GM21526 (cell line): ENCODE measurements around the gene TESPA1.
A peak's percentile ranks its signal among the peaks of the same experiment; 100 is the strongest.
"Not testable (repeated sequence)": the region's sequence is repeated elsewhere in the genome, so short reads cannot be mapped to it uniquely, and the experiment has no call there.

Source experiments
- ATAC-seq: cut with Tn5 transposase; IDR thresholded peaks from one replicate; pipeline ENCODE4 v1.9.1; 2021; ENCODE audit warnings: moderate library complexity; ENCODE audit not compliant: unreplicated experiment, low FRiP score

TESPA1 gene

GRCh38 chr12:54986773-54987172 lies 2.2 kb upstream of the TESPA1 start:
- not testable (repeated sequence) for ATAC-seq

- ATAC-seq, result no peak
These were observed 943 bp downstream of the TESPA1 start for GRCh38 chr12:54983536-54984101.

DNA sequence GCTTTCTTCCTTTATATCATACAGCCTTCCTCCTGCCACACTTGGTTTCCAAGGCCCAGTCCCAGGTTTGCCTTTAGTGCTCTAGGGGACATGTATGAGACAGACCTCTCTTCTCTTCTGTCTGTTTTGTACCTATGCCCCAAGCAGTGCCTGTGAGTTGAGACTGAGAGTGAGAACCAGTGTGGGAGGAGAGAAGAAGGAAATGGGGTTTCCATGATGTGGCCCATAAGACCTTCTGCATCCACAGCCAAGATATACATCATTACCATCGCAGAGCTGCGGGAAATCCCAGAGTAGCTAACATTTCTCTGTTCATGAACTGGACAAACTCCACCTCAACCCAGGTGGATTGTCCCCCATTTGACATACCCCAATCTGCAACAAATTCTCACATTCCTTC lies 2.8 kb downstream of the TESPA1 start:
- ATAC-seq, result no peak

GRCh38 chr12:54980341-54980740 lies 4.2 kb downstream of the TESPA1 start:
- no peak for ATAC-seq

DNA sequence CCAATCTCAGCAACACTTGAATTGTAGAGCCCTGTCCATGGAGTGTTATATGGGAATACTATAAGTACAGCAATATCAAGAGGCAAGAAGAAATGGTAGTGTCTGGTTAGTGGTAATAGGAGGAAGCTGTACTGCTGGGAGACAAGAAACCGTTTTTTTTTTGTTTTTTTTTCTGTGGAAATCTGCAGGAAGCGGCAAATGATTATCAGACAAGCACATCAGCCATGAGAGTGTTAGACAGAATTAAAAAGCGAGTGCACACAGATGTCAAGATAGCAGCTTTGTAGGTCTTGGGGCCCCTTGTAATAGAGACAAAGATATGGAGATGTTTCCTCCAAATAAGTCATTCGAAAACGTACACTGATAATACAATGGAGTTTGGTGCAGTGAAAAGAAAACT lies 6.7 kb downstream of the TESPA1 start:
- ATAC-seq, result no peak

DNA sequence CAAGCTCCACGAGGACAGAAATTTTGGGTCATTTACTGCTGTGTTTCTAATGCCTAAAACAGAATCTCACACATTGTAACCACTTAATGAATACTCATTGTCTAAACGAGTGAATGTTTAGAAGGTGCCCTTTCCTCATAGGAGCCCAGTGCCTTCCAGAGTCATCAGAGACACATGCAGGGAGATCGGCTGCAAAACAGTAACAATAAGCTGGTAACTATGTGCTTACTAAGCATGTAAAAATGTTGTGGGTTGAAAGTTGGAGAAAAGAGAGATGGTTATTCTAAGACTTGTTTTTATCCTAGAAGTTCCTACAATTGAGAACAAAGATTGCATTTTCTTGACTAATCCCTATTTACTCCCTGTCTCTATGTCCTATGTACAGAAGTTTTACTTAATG lies 7.4 kb downstream of the TESPA1 start:
- ATAC-seq, result no peak

DNA sequence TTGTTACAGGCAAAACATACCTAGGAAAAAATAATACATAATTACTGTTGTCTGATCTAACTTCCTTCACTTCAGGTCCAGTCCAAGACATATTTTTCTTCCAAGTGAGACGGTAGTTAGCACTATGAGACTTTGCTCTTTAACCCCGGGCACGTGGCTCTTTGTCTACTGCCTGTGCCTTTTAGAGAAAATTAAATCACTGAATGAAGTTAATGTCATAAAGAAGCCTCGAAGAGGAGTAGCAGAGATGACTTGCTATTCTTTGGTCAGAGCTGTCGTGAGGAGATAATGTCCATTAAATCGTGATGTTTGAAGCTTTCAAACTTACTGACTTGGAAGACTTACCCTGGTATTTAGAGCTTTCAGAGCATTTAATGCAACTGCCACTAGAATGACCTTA lies 8.7 kb downstream of the TESPA1 start:
- ATAC-seq, result no peak

DNA sequence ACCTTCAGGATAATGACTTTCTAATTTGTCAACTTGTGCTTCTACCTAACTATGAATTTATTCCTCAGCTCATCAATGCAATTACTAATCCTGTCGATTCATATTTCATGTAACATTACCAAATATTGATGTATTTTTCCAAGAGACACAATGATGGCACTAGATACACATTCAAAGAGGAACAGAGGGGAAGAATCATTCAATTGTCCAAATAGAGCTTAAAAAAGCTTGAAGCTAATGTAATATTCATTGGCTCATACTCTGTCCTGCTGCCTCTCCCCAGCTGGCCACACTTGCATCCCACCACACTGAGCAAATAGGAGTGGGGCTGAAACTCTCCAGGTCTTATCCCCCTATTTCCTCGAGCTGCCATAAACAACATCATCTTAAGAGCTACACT lies 9.3 kb downstream of the TESPA1 start:
- ATAC-seq, result no peak

GRCh38 chr12:54974279-54974678 lies 10.3 kb downstream of the TESPA1 start:
- ATAC-seq, result no peak

- no peak for ATAC-seq
These were observed 11.0 kb downstream of the TESPA1 start for GRCh38 chr12:54973556-54973955.

DNA sequence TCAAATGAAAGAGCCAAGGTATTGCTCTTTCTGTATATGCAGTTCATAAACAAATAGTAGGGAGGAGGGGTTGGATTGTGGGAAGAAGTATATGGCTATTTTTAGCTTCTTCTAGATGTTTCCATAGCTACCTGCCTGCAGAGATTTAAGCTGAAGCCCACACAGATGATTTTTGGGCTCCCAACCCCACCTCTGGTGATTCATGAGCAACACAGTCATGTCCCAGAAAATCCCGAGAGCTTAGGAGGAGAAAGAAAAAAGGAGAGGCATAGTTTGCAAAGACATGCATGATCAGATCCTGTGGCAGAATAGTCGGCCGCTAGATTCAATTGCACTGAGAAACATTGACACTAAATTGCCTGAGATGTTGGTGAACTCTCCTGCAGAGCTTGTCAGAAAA lies 13.8 kb downstream of the TESPA1 start:
- no peak for ATAC-seq

GRCh38 chr12:54968181-54968730 lies 16.3 kb downstream of the TESPA1 start:
- no peak for ATAC-seq

GRCh38 chr12:54967461-54967860 lies 17.1 kb downstream of the TESPA1 start:
- no peak for ATAC-seq

GRCh38 chr12:54961190-54961589 lies 23.4 kb downstream of the TESPA1 start:
- no peak for ATAC-seq

DNA sequence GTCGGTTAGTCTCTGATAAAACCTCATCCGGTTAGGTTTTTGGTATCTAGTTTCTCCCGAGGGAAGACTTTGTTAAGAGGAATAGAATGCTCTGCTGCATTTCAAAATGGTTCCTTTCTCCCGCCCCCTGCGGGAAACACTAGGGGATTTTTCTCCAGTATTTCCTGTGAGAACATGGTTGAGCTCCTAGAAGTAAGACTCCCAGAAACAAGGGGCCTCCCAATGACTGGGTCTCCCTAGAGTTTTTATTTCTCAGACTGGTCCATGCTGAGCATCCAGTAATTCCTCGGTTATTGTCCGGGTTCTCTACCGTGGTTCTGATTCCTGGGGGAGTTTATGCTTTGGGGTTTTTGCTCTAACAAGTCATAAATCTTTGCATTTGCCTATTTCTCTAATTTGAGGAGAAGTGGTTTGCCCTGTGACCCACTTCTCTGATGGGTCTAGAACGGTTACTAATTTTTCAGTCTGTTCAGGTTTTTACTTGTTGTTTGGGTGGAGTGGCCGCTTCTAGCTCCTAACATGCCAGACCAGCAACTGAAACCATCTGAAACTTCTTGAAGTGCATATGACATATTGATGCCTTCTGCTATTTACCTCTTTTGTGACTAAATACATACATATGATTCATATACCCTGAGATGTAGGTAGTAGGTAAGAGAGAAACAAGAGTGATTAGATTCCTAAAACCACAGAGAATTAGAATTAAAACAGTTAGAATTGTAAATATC lies 25.1 kb downstream of the TESPA1 start:
- peak; percentile 80 for ATAC-seq

GRCh38 chr12:54958048-54958658 lies 26.4 kb downstream of the TESPA1 start:
- no peak for ATAC-seq

DNA sequence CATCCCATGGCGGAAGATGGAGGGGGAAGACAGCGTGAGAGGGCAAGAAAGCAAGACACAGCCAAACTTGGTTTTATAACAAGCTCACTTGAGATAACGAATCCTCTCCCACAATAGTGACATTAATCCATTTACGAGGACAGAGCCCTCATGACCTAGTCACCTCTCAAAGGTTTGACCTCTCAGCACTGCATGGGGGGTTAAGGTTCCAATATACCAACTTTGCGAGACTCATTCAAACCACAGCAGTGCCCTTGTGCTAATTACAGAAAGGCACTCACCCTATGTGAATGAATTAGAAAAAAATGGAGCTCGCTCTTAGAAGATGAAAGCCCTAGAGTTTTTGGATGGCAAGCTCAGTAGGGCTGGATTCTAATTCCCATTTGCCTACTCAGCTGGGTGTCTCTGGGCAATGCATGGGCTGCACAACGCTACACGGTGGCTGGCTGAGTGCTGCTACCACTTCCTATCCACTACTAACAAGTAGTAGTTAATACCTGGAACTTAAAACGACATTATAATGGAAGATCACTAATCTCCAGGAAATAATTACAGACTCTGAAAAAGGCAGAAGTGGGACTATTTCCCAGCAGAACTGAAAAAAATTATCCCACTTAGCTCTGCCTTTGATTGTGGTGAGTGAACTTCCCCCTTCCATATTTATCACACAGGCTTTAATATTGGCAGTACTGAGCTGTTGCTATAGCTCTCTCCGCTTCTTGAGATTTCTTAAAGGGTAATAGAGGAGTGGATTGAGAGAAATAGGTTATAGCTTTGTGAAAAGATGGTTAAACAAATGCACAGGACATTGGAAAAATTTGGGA lies 27.5 kb downstream of the TESPA1 start:
- no peak for ATAC-seq

- no peak for ATAC-seq
These were observed 28.2 kb downstream of the TESPA1 start for GRCh38 chr12:54956322-54956721.

DNA sequence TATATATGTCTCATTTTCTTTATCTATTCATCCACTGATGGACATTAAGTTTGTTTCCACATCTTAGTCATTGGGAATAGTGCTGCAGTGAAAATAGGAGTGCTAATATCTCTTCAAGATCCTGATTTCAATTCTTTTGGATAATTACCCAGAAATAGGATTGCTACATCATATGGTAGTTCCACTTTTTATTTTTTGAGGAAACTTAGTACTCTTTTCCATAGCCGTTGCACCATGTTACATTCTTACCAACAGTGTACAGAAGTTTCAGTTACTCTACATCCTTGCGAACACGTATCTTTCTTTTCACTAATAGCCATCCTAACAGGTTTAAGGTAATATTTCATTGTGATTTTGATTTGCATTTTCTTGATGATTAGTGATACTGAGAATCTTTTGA lies 29.8 kb downstream of the TESPA1 start:
- ATAC-seq, result no peak

GRCh38 chr12:54954228-54954627 lies 30.3 kb downstream of the TESPA1 start:
- no peak for ATAC-seq
